Epithelial cell of prostate (primary cell): ENCODE results near the gene KCNAB2.
"Not testable (repeated sequence)": the region's sequence is repeated elsewhere in the genome, so short reads cannot be mapped to it uniquely, and the experiment has no call there.

Experiments used
- DNase-seq: peaks from one replicate; pipeline ENCODE4 v3.0.0-alpha.2; 2011; ENCODE audit warnings: low read depth, low spot score
- H3K27ac ChIP-seq: fragments of 450-650 bp; 2 replicates; pipeline ENCODE4 v1.5.1; 2017; ENCODE audit warnings: mild to moderate bottlenecking

KCNAB2 gene

GRCh38 chr1:6077061-6077460, 31.4 kb downstream of the KCNAB2 start:
- H3K27ac ChIP-seq, DNase-seq: not testable (repeated sequence)

GRCh38 chr1:6077506-6077905, 31.8 kb downstream of the KCNAB2 start:
- H3K27ac ChIP-seq = no peak overlapping the region
- no peak for DNase-seq

- no peak for DNase-seq
- no peak overlapping the region for H3K27ac ChIP-seq
Measured at GRCh38 chr1:6077919-6078318, 32.2 kb downstream of the KCNAB2 start.

GRCh38 chr1:6080469-6080868, 34.8 kb downstream of the KCNAB2 start:
- no peak overlapping the region for H3K27ac ChIP-seq
- DNase-seq = no peak

GRCh38 chr1:6081901-6082300, 36.2 kb downstream of the KCNAB2 start:
- no peak overlapping the region for H3K27ac ChIP-seq

GRCh38 chr1:6082430-6082971, 36.8 kb downstream of the KCNAB2 start:
- DNase-seq = no peak
- H3K27ac ChIP-seq = no peak overlapping the region

More at GRCh38 chr1:6081901-6082300, 36.2 kb downstream of the KCNAB2 start:
- no peak for DNase-seq

GRCh38 chr1:6083385-6083784, 37.7 kb downstream of the KCNAB2 start:
- DNase-seq = no peak
- H3K27ac ChIP-seq = no peak overlapping the region

- no peak for DNase-seq
- H3K27ac ChIP-seq = no peak overlapping the region
Measured at GRCh38 chr1:6083801-6084446, 38.2 kb downstream of the KCNAB2 start.

GRCh38 chr1:6084781-6085495, 39.2 kb downstream of the KCNAB2 start:
- no peak for DNase-seq
- H3K27ac ChIP-seq = no peak overlapping the region

- no peak overlapping the region for H3K27ac ChIP-seq
- no peak for DNase-seq
Measured at GRCh38 chr1:6085666-6086065, 40.0 kb downstream of the KCNAB2 start.

- H3K27ac ChIP-seq = no peak overlapping the region
- no peak for DNase-seq
Measured at GRCh38 chr1:6086358-6086757, 40.7 kb downstream of the KCNAB2 start.

- no peak overlapping the region for H3K27ac ChIP-seq
Measured at GRCh38 chr1:6086762-6087376, 41.2 kb downstream of the KCNAB2 start.

GRCh38 chr1:6087377-6087772, 41.7 kb downstream of the KCNAB2 start:
- no peak for DNase-seq
- H3K27ac ChIP-seq = no peak overlapping the region

More at GRCh38 chr1:6086762-6087376, 41.2 kb downstream of the KCNAB2 start:
- DNase-seq = no peak

- DNase-seq = no peak
- no peak overlapping the region for H3K27ac ChIP-seq
Measured at GRCh38 chr1:6087958-6088357, 42.3 kb downstream of the KCNAB2 start.

- H3K27ac ChIP-seq = no peak overlapping the region
- DNase-seq = no peak
Measured at GRCh38 chr1:6088956-6089355, 43.3 kb downstream of the KCNAB2 start.

- DNase-seq = no peak
- H3K27ac ChIP-seq = no peak overlapping the region
Measured at GRCh38 chr1:6090288-6090687, 44.6 kb downstream of the KCNAB2 start.

- no peak overlapping the region for H3K27ac ChIP-seq
- DNase-seq = no peak
Measured at GRCh38 chr1:6090996-6091822, 45.5 kb downstream of the KCNAB2 start.

- no peak for DNase-seq
- H3K27ac ChIP-seq = no peak overlapping the region
Measured at GRCh38 chr1:6091823-6092109, 46.1 kb downstream of the KCNAB2 start.

GRCh38 chr1:6092211-6092610, 46.5 kb downstream of the KCNAB2 start:
- no peak for DNase-seq
- no peak overlapping the region for H3K27ac ChIP-seq

- DNase-seq = no peak
- no peak overlapping the region for H3K27ac ChIP-seq
Measured at GRCh38 chr1:6093071-6093470, 47.4 kb downstream of the KCNAB2 start.

GRCh38 chr1:6093611-6094010, 47.9 kb downstream of the KCNAB2 start:
- H3K27ac ChIP-seq = no peak overlapping the region
- no peak for DNase-seq
